GM21717 (cell line): ENCODE results near the gene ADAT3.
"Not testable (repeated sequence)": the region's sequence is repeated elsewhere in the genome, so short reads cannot be mapped to it uniquely, and the experiment has no call there.

ENCODE experiments used
- ATAC-seq: cut with Tn5 transposase; IDR thresholded peaks from one replicate; pipeline ENCODE4 v1.9.1; 2021; ENCODE audit warnings: mild to moderate bottlenecking, moderate library complexity; ENCODE audit not compliant: unreplicated experiment

The ADAT3 gene

GRCh38 chr19:1866693-1867348, 38.4 kb upstream of the ADAT3 start:
- no peak for ATAC-seq

- no peak for ATAC-seq
Measured at GRCh38 chr19:1867349-1867724, 37.9 kb upstream of the ADAT3 start.

GRCh38 chr19:1868971-1869370, 36.2 kb upstream of the ADAT3 start:
- no peak for ATAC-seq

- no peak for ATAC-seq
Measured at GRCh38 chr19:1871140-1871597, 34.0 kb upstream of the ADAT3 start.

- no peak for ATAC-seq
Measured at GRCh38 chr19:1871630-1872029, 33.6 kb upstream of the ADAT3 start.

- no peak for ATAC-seq
Measured at GRCh38 chr19:1872807-1873523, 32.2 kb upstream of the ADAT3 start.

GRCh38 chr19:1873524-1874473, 31.4 kb upstream of the ADAT3 start:
- ATAC-seq, result no peak

- no peak for ATAC-seq
Measured at GRCh38 chr19:1874554-1875185, 30.5 kb upstream of the ADAT3 start.

- ATAC-seq, result not testable (repeated sequence)
Measured at GRCh38 chr19:1875265-1875645, 29.9 kb upstream of the ADAT3 start.

- ATAC-seq, result peak; percentile 61
Measured at GRCh38 chr19:1875646-1876495, 29.3 kb upstream of the ADAT3 start.

- peak; percentile 23 for ATAC-seq
Measured at GRCh38 chr19:1876496-1877279, 28.5 kb upstream of the ADAT3 start.

- not testable (repeated sequence) for ATAC-seq
Measured at GRCh38 chr19:1877280-1877660, 27.9 kb upstream of the ADAT3 start.

- ATAC-seq, result not testable (repeated sequence)
Measured at GRCh38 chr19:1878583-1878982, 26.6 kb upstream of the ADAT3 start.

GRCh38 chr19:1879982-1880381, 25.2 kb upstream of the ADAT3 start:
- ATAC-seq, result not testable (repeated sequence)

GRCh38 chr19:1880611-1881392, 24.4 kb upstream of the ADAT3 start:
- no peak for ATAC-seq

- ATAC-seq, result not testable (repeated sequence)
Measured at GRCh38 chr19:1881393-1882088, 23.7 kb upstream of the ADAT3 start.

GRCh38 chr19:1882089-1882785, 23.0 kb upstream of the ADAT3 start:
- ATAC-seq, result no peak
